ENCODE results near the gene GP9. TPM values are rescaled to one million over a fixed set of nuclear protein-coding genes. Genes with fewer than 3 reads are reported as not detected.
"Not testable (repeated sequence)": the region's sequence is repeated elsewhere in the genome, so short reads cannot be mapped to it uniquely, and the experiment has no call there.

Gene GP9
- total and polyA plus RNA-seq, 2 donors (not counting 1 experiment from before 2014, with no cell fraction given) = not detected

DNA sequence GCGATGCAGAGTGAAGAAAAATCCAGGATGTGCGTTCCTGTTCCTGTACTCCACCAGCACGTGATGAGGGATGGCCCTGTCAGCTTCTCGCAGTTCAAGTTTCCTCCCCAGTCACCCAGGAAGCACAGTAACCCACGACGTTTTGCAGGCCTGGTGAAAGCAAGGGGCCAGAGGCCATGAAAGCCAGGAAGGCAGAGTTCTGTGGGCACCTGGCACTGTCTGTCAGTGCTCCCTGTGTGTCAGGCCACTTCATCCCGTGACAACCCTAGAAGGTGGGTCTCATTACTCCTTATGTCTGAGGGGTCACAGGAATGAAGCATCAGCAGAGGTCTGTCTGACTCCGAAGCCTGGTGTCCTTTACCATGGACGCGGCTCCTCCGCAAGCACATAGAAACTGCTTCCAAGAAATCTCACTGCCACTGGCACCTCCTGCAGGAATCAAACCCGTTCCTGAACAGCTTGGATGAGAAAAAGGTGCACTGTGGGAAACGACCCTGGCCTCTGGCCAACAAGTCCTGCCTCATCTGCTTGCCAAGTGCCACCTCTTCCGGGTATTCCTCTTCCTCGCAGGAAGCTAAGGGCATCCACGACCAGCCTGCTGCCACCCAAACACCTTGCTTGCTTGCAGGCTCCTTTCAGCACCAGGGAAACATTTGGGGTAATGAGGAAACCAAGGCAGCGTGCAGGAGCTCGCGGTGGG is 46.4 kb downstream of the GP9 start:
- ChIA-PET POLR2A (no interaction called here), CTCF (no interaction called here)
- no peak for ATAC-seq (ENCODE audit: low read depth)
- no peak overlapping the region for H3K27ac Mint-ChIP-seq
- no peak overlapping the region for H3K4me3 Mint-ChIP-seq
- no peaks in the 10 kb centered on the region for H3K27me3 Mint-ChIP-seq
- Histone ChIP-seq H2AFZ (ENCODE audit: insufficient read depth, low read depth, low read length, poor library complexity, severe bottlenecking) (no peak overlapping the region), H4K20me1 (ENCODE audit: control insufficient read depth, insufficient read depth, low read length, poor library complexity, severe bottlenecking) (peaks cover 53% of the 10 kb centered on the region), H3K4me3 (ENCODE audit: control extremely low read depth in 1 of 5, extremely low read depth in 1 of 5, insufficient read depth in 1 of 5, low read depth in 2 of 5, low read length in 4 of 5) (no peak overlapping the region), H3K4me1 (ENCODE audit: control insufficient read depth in 2 of 2, insufficient read depth in 2 of 2, low read length in 2 of 2) (no peaks in the 10 kb centered on the region), H3K79me2 (ENCODE audit: control insufficient read depth, insufficient read depth, low read length) (peaks cover 85% of the 10 kb centered on the region), H3K36me3 (replicated peaks in 1 of 2; ENCODE audit: control extremely low read depth in 1 of 2, control insufficient read depth in 1 of 2, extremely low read depth in 1 of 2, insufficient read depth in 2 of 2, low read length in 1 of 2) (peaks cover 0 to 20% of the 10 kb centered on the region in 2 experiments), H3K27me3 (replicated peaks in 1 of 4; ENCODE audit: control extremely low read depth in 1 of 4, control insufficient read depth in 3 of 4, insufficient read depth in 4 of 4, low read length in 3 of 4) (no peaks in the 10 kb centered on the region), H3K27ac (ENCODE audit: low read length in 2 of 2) (no peak overlapping the region), H3K9ac (ENCODE audit: low read length) (no peak overlapping the region), H3K9me3 (ENCODE audit: control extremely low read depth in 1 of 3, control insufficient read depth in 2 of 3, insufficient read depth in 1 of 3, low read length in 2 of 3) (no peaks in the 10 kb centered on the region), H3K4me2 (replicated peaks; ENCODE audit: low read depth, low read length, poor library complexity, severe bottlenecking) (no peak overlapping the region)
- WGBS (ENCODE audit: insufficient coverage) = 91% methylated on average over 17 of the region's 19 CpGs
- no peak for TF ChIP-seq EZH2 (IDR thresholded peaks at IDR 0.05; ENCODE audit: borderline replicate concordance, insufficient read depth, low read depth, low read length, poor library complexity, severe bottlenecking)
- TF ChIP-seq, protein P1, sequence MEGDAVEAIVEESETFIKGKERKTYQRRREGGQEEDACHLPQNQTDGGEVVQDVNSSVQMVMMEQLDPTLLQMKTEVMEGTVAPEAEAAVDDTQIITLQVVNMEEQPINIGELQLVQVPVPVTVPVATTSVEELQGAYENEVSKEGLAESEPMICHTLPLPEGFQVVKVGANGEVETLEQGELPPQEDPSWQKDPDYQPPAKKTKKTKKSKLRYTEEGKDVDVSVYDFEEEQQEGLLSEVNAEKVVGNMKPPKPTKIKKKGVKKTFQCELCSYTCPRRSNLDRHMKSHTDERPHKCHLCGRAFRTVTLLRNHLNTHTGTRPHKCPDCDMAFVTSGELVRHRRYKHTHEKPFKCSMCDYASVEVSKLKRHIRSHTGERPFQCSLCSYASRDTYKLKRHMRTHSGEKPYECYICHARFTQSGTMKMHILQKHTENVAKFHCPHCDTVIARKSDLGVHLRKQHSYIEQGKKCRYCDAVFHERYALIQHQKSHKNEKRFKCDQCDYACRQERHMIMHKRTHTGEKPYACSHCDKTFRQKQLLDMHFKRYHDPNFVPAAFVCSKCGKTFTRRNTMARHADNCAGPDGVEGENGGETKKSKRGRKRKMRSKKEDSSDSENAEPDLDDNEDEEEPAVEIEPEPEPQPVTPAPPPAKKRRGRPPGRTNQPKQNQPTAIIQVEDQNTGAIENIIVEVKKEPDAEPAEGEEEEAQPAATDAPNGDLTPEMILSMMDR (IDR thresholded peaks at IDR 0.05) = no peak
- intact Hi-C loops (cut with micrococcal nuclease) = no loop called here
- no peaks in the 10 kb centered on the region for H3K4me1 Mint-ChIP-seq
- H3K9me3 Mint-ChIP-seq (ENCODE audit: insufficient read depth) = no peaks in the 10 kb centered on the region
- no peak for DNase-seq

DNA sequence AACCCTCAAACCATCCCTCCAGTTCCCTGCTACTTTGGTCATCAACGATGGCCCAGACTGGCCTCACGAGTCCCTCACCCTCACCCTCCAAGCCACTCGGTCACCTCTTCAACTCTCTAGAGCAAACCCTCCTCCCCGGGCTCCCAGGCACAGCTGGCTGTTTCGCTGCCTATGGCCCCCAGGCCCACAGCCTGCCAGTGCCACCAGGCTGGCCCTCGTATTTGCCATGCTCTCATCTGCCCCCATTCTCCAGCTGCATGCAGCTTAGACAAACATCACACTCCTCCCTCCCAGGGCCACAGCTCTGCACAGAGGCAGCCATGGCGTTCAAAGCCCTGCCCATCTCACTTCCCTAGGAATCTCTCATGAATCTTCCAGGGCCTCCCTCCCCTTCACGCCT is 47.2 kb downstream of the GP9 start:
- H3K4me2 ChIP-seq (replicated peaks; ENCODE audit: low read depth, low read length, poor library complexity, severe bottlenecking) = no peak overlapping the region
- H3K4me1 ChIP-seq (ENCODE audit: control insufficient read depth in 2 of 2, insufficient read depth in 2 of 2, low read length in 2 of 2) = no peaks in the 10 kb centered on the region
- WGBS (ENCODE audit: insufficient coverage) = 95% methylated on average over 8 of the region's 8 CpGs
- H4K20me1 ChIP-seq (ENCODE audit: control insufficient read depth, insufficient read depth, low read length, poor library complexity, severe bottlenecking) = peaks cover 56% of the 10 kb centered on the region
- H3K36me3 ChIP-seq (replicated peaks in 1 of 2; ENCODE audit: control extremely low read depth in 1 of 2, control insufficient read depth in 1 of 2, extremely low read depth in 1 of 2, insufficient read depth in 2 of 2, low read length in 1 of 2) = peaks cover 0 to 20% of the 10 kb centered on the region in 2 experiments
- Mint-ChIP-seq H3K9me3 (ENCODE audit: insufficient read depth) (no peaks in the 10 kb centered on the region), H3K27ac (no peak overlapping the region), H3K4me1 (no peaks in the 10 kb centered on the region), H3K27me3 (no peaks in the 10 kb centered on the region), H3K4me3 (no peak overlapping the region)
- H2AFZ ChIP-seq (ENCODE audit: insufficient read depth, low read depth, low read length, poor library complexity, severe bottlenecking) = no peak overlapping the region
- no peak overlapping the region for H3K4me3 ChIP-seq (ENCODE audit: control extremely low read depth in 1 of 5, extremely low read depth in 1 of 5, insufficient read depth in 1 of 5, low read depth in 2 of 5, low read length in 4 of 5)
- intact Hi-C loops (cut with micrococcal nuclease) = no loop called here
- CTCF ChIA-PET = no interaction called here
- no peak overlapping the region for H3K27ac ChIP-seq (ENCODE audit: low read length in 2 of 2)
- no peak for TF ChIP-seq EZH2 (IDR thresholded peaks at IDR 0.05; ENCODE audit: borderline replicate concordance, insufficient read depth, low read depth, low read length, poor library complexity, severe bottlenecking)
- TF ChIP-seq, protein P1 (IDR thresholded peaks at IDR 0.05) = no peak
- H3K9me3 ChIP-seq (ENCODE audit: control extremely low read depth in 1 of 3, control insufficient read depth in 2 of 3, insufficient read depth in 1 of 3, low read length in 2 of 3) = no peaks in the 10 kb centered on the region
- ATAC-seq (ENCODE audit: low read depth) (no peak), DNase-seq (no peak)
- no peaks in the 10 kb centered on the region for H3K27me3 ChIP-seq (replicated peaks in 1 of 4; ENCODE audit: control extremely low read depth in 1 of 4, control insufficient read depth in 3 of 4, insufficient read depth in 4 of 4, low read length in 3 of 4)
- H3K9ac ChIP-seq (ENCODE audit: low read length) = no peak overlapping the region
- H3K79me2 ChIP-seq (ENCODE audit: control insufficient read depth, insufficient read depth, low read length) = peaks cover 87% of the 10 kb centered on the region
- POLR2A ChIA-PET = no interaction called here

DNA sequence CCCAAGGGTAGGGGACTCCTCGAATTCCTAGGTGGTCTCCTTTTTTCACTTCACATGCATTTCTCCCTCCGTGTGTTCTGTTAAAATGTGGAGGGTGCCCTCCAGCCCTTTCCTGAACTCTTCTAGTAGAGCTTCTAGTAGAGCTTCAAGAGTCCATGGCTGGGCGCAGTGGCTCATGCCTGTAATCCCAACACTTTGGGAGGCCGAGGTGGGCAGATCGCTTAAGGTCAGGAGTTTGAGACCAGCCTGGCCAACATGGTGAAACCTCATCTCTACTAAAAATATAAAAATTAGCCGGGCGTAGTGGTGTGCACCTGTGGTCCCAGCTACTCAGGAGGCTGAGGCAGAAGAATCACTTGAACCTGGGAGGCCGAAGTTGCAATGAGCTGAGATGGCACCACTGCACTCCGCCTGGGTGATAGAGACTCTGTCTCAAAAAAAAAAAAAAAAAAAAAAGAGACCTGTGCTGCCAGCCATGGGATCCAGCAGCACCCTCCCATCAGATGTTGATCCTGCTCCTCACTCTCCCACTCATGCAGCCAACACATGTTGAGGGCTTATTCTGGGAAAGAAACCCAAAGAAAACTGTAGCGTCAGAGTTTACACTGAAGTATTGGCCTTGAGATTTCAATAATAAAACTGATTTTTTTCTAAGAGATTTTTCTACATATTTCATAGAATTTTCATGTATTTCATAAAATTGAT is 50.6 kb downstream of the GP9 start:
- Histone ChIP-seq H3K79me2 (ENCODE audit: control insufficient read depth, insufficient read depth, low read length) (peaks cover 84% of the 10 kb centered on the region), H3K36me3 (replicated peaks in 1 of 2; ENCODE audit: control extremely low read depth in 1 of 2, control insufficient read depth in 1 of 2, extremely low read depth in 1 of 2, insufficient read depth in 2 of 2, low read length in 1 of 2) (peaks cover 0 to 17% of the 10 kb centered on the region in 2 experiments), H4K20me1 (ENCODE audit: control insufficient read depth, insufficient read depth, low read length, poor library complexity, severe bottlenecking) (peaks cover 46% of the 10 kb centered on the region)
- H3K4me1 Mint-ChIP-seq; POLR2A ChIA-PET; H3K4me3 Mint-ChIP-seq; intact Hi-C loops (cut with micrococcal nuclease); H3K27ac ChIP-seq (ENCODE audit: low read length in 2 of 2); ATAC-seq (ENCODE audit: low read depth); H3K4me1 ChIP-seq (ENCODE audit: control insufficient read depth in 2 of 2, insufficient read depth in 2 of 2, low read length in 2 of 2); H3K27me3 ChIP-seq (replicated peaks in 1 of 4; ENCODE audit: control extremely low read depth in 1 of 4, control insufficient read depth in 3 of 4, insufficient read depth in 4 of 4, low read length in 3 of 4); H3K27me3 Mint-ChIP-seq; CTCF ChIA-PET; H3K4me2 ChIP-seq (replicated peaks; ENCODE audit: low read depth, low read length, poor library complexity, severe bottlenecking); DNase-seq; H3K27ac Mint-ChIP-seq; H3K9me3 ChIP-seq (ENCODE audit: control extremely low read depth in 1 of 3, control insufficient read depth in 2 of 3, insufficient read depth in 1 of 3, low read length in 2 of 3); H3K9ac ChIP-seq (ENCODE audit: low read length); H3K4me3 ChIP-seq (ENCODE audit: control extremely low read depth in 1 of 5, extremely low read depth in 1 of 5, insufficient read depth in 1 of 5, low read depth in 2 of 5, low read length in 4 of 5); H2AFZ ChIP-seq (ENCODE audit: insufficient read depth, low read depth, low read length, poor library complexity, severe bottlenecking); H3K9me3 Mint-ChIP-seq (ENCODE audit: insufficient read depth): not testable (repeated sequence)
- WGBS (ENCODE audit: insufficient coverage) = 92% methylated on average over 5 of the region's 10 CpGs

All from B cell (primary cell).